IMR-90 (cell line): Measurements from ENCODE around the gene AMBP. TPM values are rescaled to one million over a fixed set of nuclear protein-coding genes. Genes with fewer than 3 reads are reported as not detected.

Experiments
- ATAC-seq: fragments of 200-7000 bp; cut with Tn5 transposase; 2 replicates; pipeline ENCODE4 v1.9.1; 2020; ENCODE audit warnings: low read depth, mild to moderate bottlenecking, moderate library complexity
- BruUV-seq: library from RNA; stranded (reverse); fragments of 400-500 nt; replicated peaks from 2 replicates; lab custom pipeline; 2021; lab: Mats Ljungman, UMichigan
- CTCF ChIA-PET: fragments of 300-600 bp; formaldehyde crosslinking; extraction: SDS; loops from one replicate; lab custom pipeline; 2021; ENCODE audit warnings: antibody characterized with exemption; lab: Yijun Ruan, JAX
- POLR2A ChIA-PET: fragments of 300-600 bp; sonication (Branson Sonifier 250); formaldehyde crosslinking; loops from one replicate; lab custom pipeline; 2022; ENCODE audit warnings: antibody characterized with exemption; ENCODE audit not compliant: unreplicated experiment; lab: Charles Lee
- DNase-seq: peaks from one replicate; pipeline ENCODE4 v3.0.0; 2013
- H2AFZ ChIP-seq: replicated peaks from 2 replicates; pipeline ENCODE3; 2013; ENCODE audit warnings: low read length, mild to moderate bottlenecking; ENCODE audit not compliant: poor library complexity
- H2AK5ac ChIP-seq: 2 replicates; pipeline ENCODE4 v1.6.1; 2013; ENCODE audit warnings: low read depth, low read length, inconsistent platforms
- H2AK9ac ChIP-seq: replicated peaks from 2 replicates; pipeline ENCODE3; 2013; ENCODE audit warnings: mild to moderate bottlenecking, low read depth, low read length, moderate library complexity; ENCODE audit not compliant: poor library complexity
- H2BK120ac ChIP-seq: 2 replicates; pipeline ENCODE4 v1.6.1; 2013; ENCODE audit warnings: low read depth, low read length, inconsistent platforms
- H2BK15ac ChIP-seq: 3 replicates; pipeline ENCODE4 v1.6.1; 2013; ENCODE audit warnings: low read depth, low read length, inconsistent platforms
- H2BK20ac ChIP-seq: 2 replicates; pipeline ENCODE4 v1.6.1; 2013; ENCODE audit warnings: low read depth, mild to moderate bottlenecking, inconsistent platforms, low read length, moderate library complexity
- H2BK5ac ChIP-seq: 2 replicates; pipeline ENCODE4 v1.6.1; 2013; ENCODE audit warnings: mild to moderate bottlenecking, low read depth, low read length, inconsistent platforms; ENCODE audit not compliant: poor library complexity, severe bottlenecking
- H3K14ac ChIP-seq: replicated peaks from 2 replicates; pipeline ENCODE4 v1.6.1; 2013; ENCODE audit warnings: low read depth, low read length, inconsistent platforms
- H3K18ac ChIP-seq: 2 replicates; pipeline ENCODE4 v1.6.1; 2013; ENCODE audit warnings: low read depth, low read length, control low read depth
- H3K23ac ChIP-seq: 2 replicates; pipeline ENCODE4 v1.6.1; 2013; ENCODE audit warnings: low read depth, low read length, inconsistent platforms
- H3K27ac ChIP-seq: 2 replicates; pipeline ENCODE4 v1.5.1; 2013; ENCODE audit warnings: mild to moderate bottlenecking, control low read depth, low read length; ENCODE audit not compliant: insufficient read depth
- H3K27me3 ChIP-seq: 2 replicates; pipeline ENCODE4 v1.6.1; 2013; ENCODE audit warnings: low read length; ENCODE audit not compliant: control insufficient read depth, insufficient read depth
- H3K36me3 ChIP-seq: 2 replicates; pipeline ENCODE4 v1.6.1; 2013; ENCODE audit warnings: low read length, mixed read lengths; ENCODE audit not compliant: control insufficient read depth, insufficient read depth
- H3K4ac ChIP-seq: 2 replicates; pipeline ENCODE4 v1.6.1; 2013; ENCODE audit warnings: low read depth, low read length, inconsistent platforms
- H3K4me1 ChIP-seq: 2 replicates; pipeline ENCODE4 v1.6.1; 2013; ENCODE audit warnings: low read length, mixed read lengths; ENCODE audit not compliant: control insufficient read depth, insufficient read depth
- H3K4me2 ChIP-seq: 2 replicates; pipeline ENCODE4 v1.6.1; 2013; ENCODE audit warnings: low read depth, mild to moderate bottlenecking, control low read depth, low read length, moderate library complexity
- H3K4me3 ChIP-seq: 2 replicates; pipeline ENCODE4 v1.5.1; 2013; ENCODE audit warnings: low read depth, mild to moderate bottlenecking, control low read depth, low read length, moderate library complexity; ENCODE audit not compliant: insufficient read depth
- H3K56ac ChIP-seq: 2 replicates; pipeline ENCODE4 v1.6.1; 2013; ENCODE audit warnings: low read length, inconsistent platforms; ENCODE audit not compliant: insufficient read depth; ENCODE audit errors: extremely low read depth
- H3K79me1 ChIP-seq, 2 experiments: 2 replicates each; pipeline ENCODE4 v1.6.1; 2013; ENCODE audit warnings: low read length in 2 of 2, inconsistent platforms in 1 of 2, low read depth in 1 of 2
- H3K9ac ChIP-seq: 2 replicates; pipeline ENCODE4 v1.6.1; 2013; ENCODE audit warnings: low read depth, low read length, control low read depth
- H3K9me1 ChIP-seq: 2 replicates; pipeline ENCODE4 v1.6.1; 2013; ENCODE audit warnings: low read length, inconsistent platforms; ENCODE audit not compliant: insufficient read depth
- H3K9me3 ChIP-seq: 2 replicates; pipeline ENCODE4 v1.6.1; 2013; ENCODE audit warnings: low read length; ENCODE audit not compliant: control insufficient read depth, insufficient read depth
- H4K20me1 ChIP-seq: 2 replicates; pipeline ENCODE4 v1.6.1; 2013; ENCODE audit warnings: low read length, inconsistent platforms; ENCODE audit not compliant: insufficient read depth
- H4K5ac ChIP-seq: 2 replicates; pipeline ENCODE4 v1.6.1; 2013; ENCODE audit warnings: mild to moderate bottlenecking, low read depth, low read length, control low read depth
- H4K8ac ChIP-seq, 2 experiments: 2 replicates each; pipeline ENCODE4 v1.6.1; 2013; ENCODE audit warnings: low read depth in 2 of 2, low read length in 2 of 2, control low read depth in 1 of 2, inconsistent platforms in 1 of 2
- H4K91ac ChIP-seq: 2 replicates; pipeline ENCODE4 v1.6.1; 2013; ENCODE audit warnings: low read depth, low read length, inconsistent platforms; ENCODE audit not compliant: insufficient read depth
- POLR2A ChIP-seq: IDR thresholded peaks from 2 replicates; pipeline ENCODE4 v1.6.1; 2012; ENCODE audit warnings: mild to moderate bottlenecking, low read depth, low read length
- dilution Hi-C: fragments of 300-500 bp; cut with HindIII; formaldehyde crosslinking; loops from one replicate; pipeline ENCODE4 v1.14.3; 2018; ENCODE audit warnings: low sequenced_read_pairs; ENCODE audit not compliant: unreplicated experiment
- in situ Hi-C: fragments of 300-500 bp; cut with MboI; formaldehyde crosslinking; loops from 3 replicates; pipeline ENCODE4 v1.14.3; 2019; ENCODE audit warnings: low sequenced_read_pairs, inconsistent platforms, mixed read lengths
- intact Hi-C: fragments of 100-400 bp; cut with micrococcal nuclease; formaldehyde crosslinking; loops from 2 replicates; pipeline ENCODE4 v1.10.0; 2022
- polyA plus RNA-seq, 3 experiments: library from polyadenylated mRNA; depleted of rRNA; stranded (reverse); fragments of >200 nt; gene quantifications; 2 replicates each; pipeline ENCODE4 v1.2.3, GENCODE V29; 2012; ENCODE audit warnings: low replicate concordance in 1 of 3
- total RNA-seq: library from RNA; depleted of rRNA; stranded (reverse); fragments of >200 nt; gene quantifications from 2 replicates; pipeline ENCODE4 v1.2.3, GENCODE V29; 2012

Gene AMBP
- total and polyA plus RNA-seq, 2 of the 4 experiments (the other 2 are of a cell fraction), result not detected

DNA sequence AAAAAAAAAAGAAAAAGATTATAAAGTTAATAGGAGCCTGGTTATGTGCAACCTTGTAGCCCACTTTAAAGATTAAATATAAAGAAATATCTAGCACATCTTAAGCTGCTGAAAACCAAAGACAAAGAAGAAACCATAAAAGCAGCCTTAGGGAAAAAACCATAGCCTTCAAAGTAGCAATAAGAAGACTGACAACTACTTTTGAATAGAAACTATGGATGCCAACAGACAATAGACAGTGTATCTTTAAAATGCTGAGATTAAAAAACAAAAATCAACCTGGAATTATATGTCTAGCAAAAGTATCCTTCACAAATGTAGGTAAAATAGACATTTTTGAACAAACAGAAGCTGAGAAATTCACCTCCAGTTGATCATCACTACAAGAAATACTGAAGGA lies 24.4 kb upstream of the AMBP start:
- H3K9me3 ChIP-seq, result peaks cover 16% of the 10 kb centered on the region
- in situ Hi-C loops, result no loop called here
- H3K14ac ChIP-seq, result no peak overlapping the region
- BruUV-seq, result no TSS peak
- no peaks in the 10 kb centered on the region for H4K20me1 ChIP-seq
- ATAC-seq, result no peak
- no peak for DNase-seq
- no peaks in the 10 kb centered on the region for H3K4me1 ChIP-seq
- intact Hi-C loops, result no loop called here
- no peak overlapping the region for H3K56ac ChIP-seq
- no peak overlapping the region for H3K27ac ChIP-seq
- H3K4me3 ChIP-seq, result no peak overlapping the region
- no peak overlapping the region for H3K23ac ChIP-seq
- no peak overlapping the region for H4K8ac ChIP-seq
- H2AFZ ChIP-seq, result no peak overlapping the region
- H3K9ac ChIP-seq, result no peak overlapping the region
- no peak overlapping the region for H2BK5ac ChIP-seq
- no peaks in the 10 kb centered on the region for H3K9me1 ChIP-seq
- no peak overlapping the region for H3K4me2 ChIP-seq
- H3K18ac ChIP-seq, result no peak overlapping the region
- dilution Hi-C loops, result no loop called here
- no peak overlapping the region for H2AK5ac ChIP-seq
- no peak overlapping the region for H3K4ac ChIP-seq
- POLR2A ChIA-PET, result no interaction called here
- CTCF ChIA-PET, result interaction anchor here (0.6 to 0.7 kb wide), 2 partner anchors 186 to 211 kb away, joined by 3 to 4 read pairs; no protein-coding TSS in a partner anchor
- H4K91ac ChIP-seq, result no peak overlapping the region
- no peak overlapping the region for H2BK20ac ChIP-seq
- no peak overlapping the region for H2BK15ac ChIP-seq
- no peaks in the 10 kb centered on the region for H3K36me3 ChIP-seq
- no peak overlapping the region for H4K5ac ChIP-seq
- peaks cover 43% of the 10 kb centered on the region for H3K27me3 ChIP-seq
- no peak for TF ChIP-seq POLR2A
- H2BK120ac ChIP-seq, result no peak overlapping the region
- no peak overlapping the region for H2AK9ac ChIP-seq
- no peaks in the 10 kb centered on the region for H3K79me1 ChIP-seq
